HepG2 (cell line): ENCODE measurements around the gene HDDC3. TPM values are rescaled to one million over a fixed set of nuclear protein-coding genes. Genes with fewer than 3 reads are reported as not detected.

ENCODE experiments used
- ATF7 ChIP-seq, 2 experiments: fragments of 450-650 bp in 1 of 2; sonication (generic) in 1 of 2; formaldehyde crosslinking in 1 of 2; IDR thresholded peaks; 2 replicates each; pipeline versions ENCODE4 v1.4.0 to v1.6.1; 2016 to 2020; ENCODE audit warnings: antibody characterized with exemption in 1 of 2, mild to moderate bottlenecking in 1 of 2, missing genetic modification reagents in 1 of 2
- CHCHD3 ChIP-seq: sonication (generic); formaldehyde crosslinking; IDR thresholded peaks from 2 replicates; pipeline ENCODE4 v1.8.0; 2022; ENCODE audit warnings: mild to moderate bottlenecking, missing genetic modification reagents, moderate library complexity
- GABPB1 ChIP-seq: IDR thresholded peaks from 2 replicates; pipeline ENCODE4 v1.6.1; 2016; ENCODE audit warnings: mild to moderate bottlenecking, missing genetic modification reagents, moderate library complexity, missing compliant biosample characterization
- KDM2A ChIP-seq: sonication (generic); formaldehyde crosslinking; IDR thresholded peaks from 2 replicates; pipeline ENCODE4 v1.4.0; 2020; ENCODE audit warnings: low read depth, missing genetic modification reagents, borderline replicate concordance
- MAFK ChIP-seq, 2 experiments: IDR thresholded peaks in 1 of 2; conservative IDR thresholded peaks in 1 of 2; 2 replicates each; pipeline ENCODE4 v1.6.1; 2011; ENCODE audit warnings: improper control_type of control experiment in 2 of 2, low read length in 2 of 2
- MXD4 ChIP-seq: IDR thresholded peaks from 2 replicates; pipeline ENCODE4 v1.6.1; 2016; ENCODE audit warnings: mild to moderate bottlenecking, missing biosample characterization, missing genetic modification reagents
- NPAS2 ChIP-seq: sonication (generic); formaldehyde crosslinking; IDR thresholded peaks from 2 replicates; pipeline ENCODE4 v1.8.0; 2022; ENCODE audit warnings: mild to moderate bottlenecking, missing genetic modification reagents, borderline replicate concordance
- NR2F2 ChIP-seq: IDR thresholded peaks from 2 replicates; pipeline ENCODE4 v1.6.1; 2012; ENCODE audit warnings: low read depth, inconsistent platforms, borderline replicate concordance
- NRL ChIP-seq: sonication (generic); formaldehyde crosslinking; IDR thresholded peaks from 2 replicates; pipeline ENCODE4 v1.5.0; 2020; ENCODE audit warnings: missing genetic modification reagents, mild to moderate bottlenecking, moderate library complexity, borderline replicate concordance
- RBAK ChIP-seq: sonication (generic); formaldehyde crosslinking; IDR thresholded peaks from 2 replicates; pipeline ENCODE4 v1.5.1; 2020; ENCODE audit warnings: mild to moderate bottlenecking, missing genetic modification reagents
- RCOR2 ChIP-seq: IDR thresholded peaks from 2 replicates; pipeline ENCODE4 v1.6.1; 2016; ENCODE audit warnings: missing biosample characterization, missing genetic modification reagents
- SRSF4 ChIP-seq: fragments of 200-400 bp; formaldehyde crosslinking; IDR thresholded peaks from one replicate; pipeline ENCODE4 v1.6.1; 2018; ENCODE audit warnings: mild to moderate bottlenecking, low read depth, low read length, moderate library complexity; ENCODE audit not compliant: poor library complexity, severe bottlenecking
- SRSF9 ChIP-seq: fragments of 200-400 bp; formaldehyde crosslinking; IDR thresholded peaks from 2 replicates; pipeline ENCODE4 v1.6.1; 2018; ENCODE audit warnings: borderline replicate concordance, mild to moderate bottlenecking, low read depth, low read length; ENCODE audit not compliant: insufficient read depth, poor library complexity, severe bottlenecking
- SRY ChIP-seq: sonication (generic); formaldehyde crosslinking; IDR thresholded peaks from 2 replicates; pipeline ENCODE4 v1.8.0; 2022; ENCODE audit warnings: mild to moderate bottlenecking, missing genetic modification reagents
- ZBTB1 ChIP-seq: sonication (generic); formaldehyde crosslinking; IDR thresholded peaks from 2 replicates; pipeline ENCODE4 v1.4.0; 2020; ENCODE audit warnings: missing genetic modification reagents, borderline replicate concordance
- ZKSCAN5 ChIP-seq: sonication (generic); formaldehyde crosslinking; IDR thresholded peaks from 2 replicates; pipeline ENCODE4 v1.5.1; 2020; ENCODE audit warnings: mild to moderate bottlenecking, missing genetic modification reagents
- ZMYM2 ChIP-seq: sonication (generic); formaldehyde crosslinking; IDR thresholded peaks from 2 replicates; pipeline ENCODE4 v1.8.0; 2022; ENCODE audit warnings: mild to moderate bottlenecking, missing genetic modification reagents
- ZNF24 ChIP-seq: fragments of 450-650 bp; IDR thresholded peaks from 2 replicates; pipeline ENCODE4 v1.6.1; 2017; ENCODE audit warnings: antibody characterized with exemption, mild to moderate bottlenecking
- ZNF251 ChIP-seq: sonication (generic); formaldehyde crosslinking; IDR thresholded peaks from 2 replicates; pipeline ENCODE4 v1.9.0; 2021; ENCODE audit warnings: mild to moderate bottlenecking, missing genetic modification reagents
- ZNF292 ChIP-seq: sonication (generic); formaldehyde crosslinking; IDR thresholded peaks from 2 replicates; pipeline ENCODE4 v1.8.1; 2022; ENCODE audit warnings: mild to moderate bottlenecking, low read depth, missing genetic modification reagents, borderline replicate concordance
- ZNF451 ChIP-seq: sonication (generic); formaldehyde crosslinking; IDR thresholded peaks from 2 replicates; pipeline ENCODE4 v1.5.0; 2020; ENCODE audit warnings: mild to moderate bottlenecking, missing genetic modification reagents
- ZNF468 ChIP-seq: sonication (generic); formaldehyde crosslinking; IDR thresholded peaks from 2 replicates; pipeline ENCODE4 v1.8.0; 2022; ENCODE audit warnings: mild to moderate bottlenecking, moderate library complexity, missing genetic modification reagents
- polyA plus RNA-seq, 8 experiments: library from polyadenylated mRNA; depleted of rRNA in 3 of 8; stranded (reverse) in 7 of 8; unstranded in 1 of 8; fragments of >200 nt; fragmentation: Illumina TruSeq in 4 of 8; extraction: Trizol in 4 of 8; gene quantifications; 2 replicates each; pipeline versions ENCODE4 v1.2.1 to v1.2.3, GENCODE V29; 2011 to 2016; ENCODE audit warnings: low read depth in 4 of 8, missing spikeins in 1 of 8, mixed read lengths in 1 of 8; ENCODE audit not compliant: insufficient read depth in 1 of 8
- total RNA-seq, 5 experiments: library from RNA; depleted of rRNA; stranded (reverse); fragments of >200 nt; fragmentation: Illumina TruSeq; extraction: Trizol; gene quantifications; 2 replicates each; pipeline ENCODE4 v1.2.3, GENCODE V29; 2016; ENCODE audit warnings: low read depth in 1 of 5
- TF ChIP-seq, protein P1 (sequence below): sonication (generic); formaldehyde crosslinking; IDR thresholded peaks from 2 replicates; pipeline ENCODE4 v1.4.0; 2020; ENCODE audit warnings: missing genetic modification reagents; ENCODE audit errors: not compliant biosample characterization
- TF ChIP-seq, protein P2 (sequence below): IDR thresholded peaks from 2 replicates; pipeline ENCODE4 v1.6.1; 2016; ENCODE audit warnings: control low read depth
- TF ChIP-seq, protein P3 (sequence below): sonication (generic); formaldehyde crosslinking; IDR thresholded peaks from 2 replicates; pipeline ENCODE4 v1.8.1; 2023; ENCODE audit warnings: missing genetic modification reagents, mild to moderate bottlenecking, borderline replicate concordance
- TF ChIP-seq, protein P4 (sequence below): sonication (generic); formaldehyde crosslinking; IDR thresholded peaks from 2 replicates; pipeline ENCODE4 v1.4.0; 2020; ENCODE audit warnings: mild to moderate bottlenecking, missing genetic modification reagents
- TF ChIP-seq, protein P5 (sequence below): sonication (generic); formaldehyde crosslinking; IDR thresholded peaks from 2 replicates; pipeline ENCODE4 v1.4.0; 2020; ENCODE audit warnings: missing genetic modification reagents

Gene HDDC3
- total and polyA plus RNA-seq, 2 of the 13 experiments (the other 11 are each of a cell fraction or from before 2014, with no cell fraction given) = 18.7 to 28.3 TPM

DNA sequence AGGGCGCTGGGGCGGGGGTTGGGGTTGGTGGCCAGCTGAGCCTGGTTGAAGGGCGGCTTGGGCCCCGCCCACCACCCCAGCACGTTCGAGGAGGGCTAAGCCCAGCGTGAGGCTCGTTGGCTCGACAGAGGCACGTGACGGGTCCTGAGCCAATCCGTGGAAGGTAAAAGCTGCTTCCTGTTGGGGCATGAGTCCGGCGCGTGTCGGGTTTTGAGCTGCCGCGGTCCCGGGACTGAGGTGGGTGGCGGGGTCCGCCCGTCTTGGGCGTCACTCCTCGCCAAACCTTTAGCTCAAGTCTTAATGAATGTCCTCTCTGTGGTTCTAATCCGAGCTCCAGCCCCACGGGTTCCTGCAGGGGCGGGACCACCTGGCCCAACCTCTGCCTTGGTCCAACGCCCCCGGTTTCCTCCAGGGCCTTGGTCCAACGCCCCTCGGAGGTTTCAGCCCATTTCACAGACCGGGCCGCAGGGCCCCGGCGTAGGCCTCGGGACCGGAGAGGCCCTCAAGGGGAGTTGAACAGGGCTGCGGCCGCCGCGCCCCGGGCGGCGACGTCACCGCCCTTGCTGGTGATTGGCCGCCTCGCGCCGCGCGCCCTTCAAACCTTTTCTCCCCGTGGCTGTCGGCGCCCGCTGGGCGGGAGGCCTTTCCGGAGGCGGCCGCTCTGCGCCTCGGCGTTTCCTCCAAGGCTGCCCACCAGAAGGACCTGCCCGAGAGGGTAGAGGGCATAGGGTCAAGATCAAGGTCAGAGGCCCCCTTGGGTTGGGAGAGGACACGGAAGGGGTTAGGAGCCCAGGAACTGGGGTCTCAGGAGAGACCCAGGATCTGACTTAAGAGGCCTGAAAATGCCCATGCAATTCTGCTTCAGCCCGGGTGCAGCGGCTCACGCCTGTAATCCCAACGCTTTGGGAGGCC lies 22.6 kb upstream of the HDDC3 start, which contains the start of gene RCCD1 (continued):
- TF ChIP-seq, protein P1, sequence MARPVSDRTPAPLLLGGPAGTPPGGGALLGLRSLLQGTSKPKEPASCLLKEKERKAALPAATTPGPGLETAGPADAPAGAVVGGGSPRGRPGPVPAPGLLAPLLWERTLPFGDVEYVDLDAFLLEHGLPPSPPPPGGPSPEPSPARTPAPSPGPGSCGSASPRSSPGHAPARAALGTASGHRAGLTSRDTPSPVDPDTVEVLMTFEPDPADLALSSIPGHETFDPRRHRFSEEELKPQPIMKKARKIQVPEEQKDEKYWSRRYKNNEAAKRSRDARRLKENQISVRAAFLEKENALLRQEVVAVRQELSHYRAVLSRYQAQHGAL = peak; percentile 90
- TF ChIP-seq NR2F2 (0 out of 2 replicates have a peak, but pooled peaks have one; percentile 20), RBAK (CRISPR knock-in tag) (no peak), ZMYM2 (peak; percentile 91; the same call in 1 of the 2 replicates), ZNF251 (CRISPR knock-in tag) (no peak), KDM2A (peak; percentile 98), SRSF4 (no peak), NPAS2 (CRISPR knock-in tag) (no peak), CHCHD3 (CRISPR knock-in tag) (no peak), GABPB1 (CRISPR knock-in tag) (peak; percentile 86), ZNF292 (CRISPR knock-in tag) (0 out of 2 replicates have a peak, but pooled peaks have one; percentile 30), ZNF24 (no peak), NRL (peak; percentile 24; the same call in 1 of the 2 replicates), ATF7 (IDR thresholded peaks at IDR 0.05) (peak; percentile 41; the same call in 1 of the 2 replicates), ATF7 (CRISPR knock-in tag; IDR thresholded peaks at IDR 0.05) (peak; percentile 90), SRY (CRISPR knock-in tag) (peak; percentile 81; the same call in 1 of the 2 replicates), ZNF468 (CRISPR knock-in tag) (no peak; the same call in 1 of the 2 replicates), ZBTB1 (CRISPR knock-in tag) (no peak), MAFK (conservative IDR thresholded peaks at IDR 0.05 in 1 of 2, IDR thresholded peaks at IDR 0.05 in 1 of 2; ENCODE audit: low read length in 2 of 2) (no peak), RCOR2 (CRISPR knock-in tag) (no peak), ZNF451 (no peak), ZKSCAN5 (CRISPR knock-in tag) (no peak), SRSF9 (no peak), MXD4 (CRISPR knock-in tag) (peak; percentile 93)
- TF ChIP-seq, protein P2, sequence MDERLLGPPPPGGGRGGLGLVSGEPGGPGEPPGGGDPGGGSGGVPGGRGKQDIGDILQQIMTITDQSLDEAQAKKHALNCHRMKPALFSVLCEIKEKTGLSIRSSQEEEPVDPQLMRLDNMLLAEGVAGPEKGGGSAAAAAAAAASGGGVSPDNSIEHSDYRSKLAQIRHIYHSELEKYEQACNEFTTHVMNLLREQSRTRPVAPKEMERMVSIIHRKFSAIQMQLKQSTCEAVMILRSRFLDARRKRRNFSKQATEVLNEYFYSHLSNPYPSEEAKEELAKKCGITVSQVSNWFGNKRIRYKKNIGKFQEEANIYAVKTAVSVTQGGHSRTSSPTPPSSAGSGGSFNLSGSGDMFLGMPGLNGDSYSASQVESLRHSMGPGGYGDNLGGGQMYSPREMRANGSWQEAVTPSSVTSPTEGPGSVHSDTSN = no peak
- TF ChIP-seq, protein P3, sequence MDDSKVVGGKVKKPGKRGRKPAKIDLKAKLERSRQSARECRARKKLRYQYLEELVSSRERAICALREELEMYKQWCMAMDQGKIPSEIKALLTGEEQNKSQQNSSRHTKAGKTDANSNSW (CRISPR knock-in tag) = no peak
- TF ChIP-seq, protein P4, sequence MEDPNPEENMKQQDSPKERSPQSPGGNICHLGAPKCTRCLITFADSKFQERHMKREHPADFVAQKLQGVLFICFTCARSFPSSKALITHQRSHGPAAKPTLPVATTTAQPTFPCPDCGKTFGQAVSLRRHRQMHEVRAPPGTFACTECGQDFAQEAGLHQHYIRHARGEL (CRISPR knock-in tag) = no peak
- TF ChIP-seq, protein P5, sequence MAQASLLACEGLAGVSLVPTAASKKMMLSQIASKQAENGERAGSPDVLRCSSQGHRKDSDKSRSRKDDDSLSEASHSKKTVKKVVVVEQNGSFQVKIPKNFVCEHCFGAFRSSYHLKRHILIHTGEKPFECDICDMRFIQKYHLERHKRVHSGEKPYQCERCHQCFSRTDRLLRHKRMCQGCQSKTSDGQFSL (CRISPR knock-in tag) = 0 out of 2 replicates have a peak, but pooled peaks have one; percentile 18
